ENCODE results near the gene SPRYD7. TPM values are rescaled to one million over a fixed set of nuclear protein-coding genes. Genes with fewer than 3 reads are reported as not detected.

SPRYD7 gene, protein sequence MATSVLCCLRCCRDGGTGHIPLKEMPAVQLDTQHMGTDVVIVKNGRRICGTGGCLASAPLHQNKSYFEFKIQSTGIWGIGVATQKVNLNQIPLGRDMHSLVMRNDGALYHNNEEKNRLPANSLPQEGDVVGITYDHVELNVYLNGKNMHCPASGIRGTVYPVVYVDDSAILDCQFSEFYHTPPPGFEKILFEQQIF
- 2.4 and 2.7 TPM in 2 replicates for total RNA-seq

DNA sequence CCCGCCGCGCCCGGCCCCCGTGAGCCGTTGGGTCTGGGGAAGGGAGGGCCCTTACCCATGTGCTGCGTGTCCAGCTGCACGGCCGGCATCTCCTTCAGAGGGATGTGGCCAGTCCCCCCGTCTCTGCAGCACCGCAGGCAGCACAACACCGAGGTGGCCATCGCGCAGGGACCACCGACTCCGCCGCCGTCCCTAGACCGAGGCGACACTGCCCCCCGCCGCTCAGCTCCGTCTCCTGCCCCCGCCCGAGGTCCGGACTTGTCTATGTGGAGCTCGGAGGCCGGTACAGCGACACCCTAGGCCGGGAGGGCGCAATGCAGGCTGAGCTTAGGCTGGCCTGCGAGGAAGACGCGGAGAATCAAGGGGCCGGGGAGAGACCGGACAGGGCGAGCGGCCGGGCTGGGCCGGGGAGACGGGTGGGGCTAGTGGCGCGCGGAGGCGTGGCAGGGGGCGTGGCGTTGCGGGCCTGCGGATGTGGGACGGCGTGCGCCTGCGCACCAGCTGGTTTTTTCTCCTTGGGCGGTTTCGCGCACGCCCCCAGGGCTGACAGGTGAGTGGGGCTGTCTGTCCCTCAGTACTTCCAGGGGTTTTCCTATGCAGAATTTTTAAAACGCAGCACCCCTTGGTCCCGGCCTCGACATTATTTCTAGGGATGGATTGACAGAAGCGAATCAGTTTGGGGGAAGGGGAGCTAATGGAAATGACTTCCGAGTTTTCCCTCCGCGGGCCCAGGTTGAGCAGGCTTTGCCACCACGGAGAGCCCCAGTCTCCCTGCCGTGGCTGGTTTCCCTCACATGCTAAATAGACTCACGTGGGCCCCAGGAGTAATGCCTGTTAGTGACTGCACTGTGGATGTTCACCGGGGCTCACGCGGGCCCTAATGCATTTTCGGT is at the start of gene SPRYD7:
Gene SPRYD7, minus strand, starts transcription at position 266 of the 893 bp plus-strand sequence. Its CDS starts 105 bp downstream, at position 161.

Other genes starting within 250 kb of the SPRYD7 start
- 23.5 and 74.6 TPM in 2 replicates for gene EBPL, start 244.9 kb downstream of the SPRYD7 start, total RNA-seq
- 18.5 and 24.9 TPM in 2 replicates for gene KPNA3, start 143.7 kb downstream of the SPRYD7 start, total RNA-seq
- 17.0 and 17.7 TPM in 2 replicates for gene TRIM13, start 60.7 kb upstream of the SPRYD7 start, total RNA-seq
- gene KCNRG, start 79.1 kb upstream of the SPRYD7 start, total RNA-seq, result 5.2 and 7.4 TPM in 2 replicates

All from bronchial smooth muscle cell (primary cell).